ENCODE measurements around the gene P2RX6. TPM values are rescaled to one million over a fixed set of nuclear protein-coding genes. Genes with fewer than 3 reads are reported as not detected.
A peak's percentile ranks its signal among the peaks of the same experiment; 100 is the strongest.

Gene P2RX6
- total and polyA plus RNA-seq, 9 of the 15 experiments (the other 6 are each of a cell fraction or from before 2014, with no cell fraction given): 0.01 to 3.9 (median 1.5) TPM; not detected in 1

GRCh38 chr22:21032868-21033688 is 18.1 kb downstream of the P2RX6 start (continued):
- TF ChIP-seq, protein P1, sequence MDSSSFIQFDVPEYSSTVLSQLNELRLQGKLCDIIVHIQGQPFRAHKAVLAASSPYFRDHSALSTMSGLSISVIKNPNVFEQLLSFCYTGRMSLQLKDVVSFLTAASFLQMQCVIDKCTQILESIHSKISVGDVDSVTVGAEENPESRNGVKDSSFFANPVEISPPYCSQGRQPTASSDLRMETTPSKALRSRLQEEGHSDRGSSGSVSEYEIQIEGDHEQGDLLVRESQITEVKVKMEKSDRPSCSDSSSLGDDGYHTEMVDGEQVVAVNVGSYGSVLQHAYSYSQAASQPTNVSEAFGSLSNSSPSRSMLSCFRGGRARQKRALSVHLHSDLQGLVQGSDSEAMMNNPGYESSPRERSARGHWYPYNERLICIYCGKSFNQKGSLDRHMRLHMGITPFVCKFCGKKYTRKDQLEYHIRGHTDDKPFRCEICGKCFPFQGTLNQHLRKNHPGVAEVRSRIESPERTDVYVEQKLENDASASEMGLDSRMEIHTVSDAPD (CRISPR knock-in tag; IDR thresholded peaks at IDR 0.05): no peak
- TF ChIP-seq ZNF584 (CRISPR knock-in tag; IDR thresholded peaks at IDR 0.05; ENCODE audit: low read depth) (no peak), POU5F1 (IDR thresholded peaks at IDR 0.05; ENCODE audit: borderline replicate concordance, low read depth, low read length, partially characterized antibody) (no peak), HDAC2 (IDR thresholded peaks at IDR 0.05) (no peak), U2AF2 (optimal IDR thresholded peaks at IDR 0.05; ENCODE audit: low read depth, low read length) (no peak), ZC3H4 (CRISPR knock-in tag; IDR thresholded peaks at IDR 0.05; ENCODE audit: borderline replicate concordance) (peak; percentile 43; the same call in 1 of the 2 replicates), PHB (CRISPR knock-in tag; IDR thresholded peaks at IDR 0.05) (peak; percentile 12; the same call in 1 of the 2 replicates), MYC (IDR thresholded peaks at IDR 0.05; ENCODE audit: low read depth, low read length) (no peak), MYC (CRISPR knock-in tag; IDR thresholded peaks at IDR 0.05; ENCODE audit: borderline replicate concordance, low read depth) (peak; percentile 41; the same call in 1 of the 2 replicates), ZNF12 (CRISPR knock-in tag; IDR thresholded peaks at IDR 0.05) (0 out of 2 replicates have a peak, but pooled peaks have one; percentile 35), HDGF (IDR thresholded peaks at IDR 0.05) (no peak), POLR2B (IDR thresholded peaks at IDR 0.05; ENCODE audit: low read depth, partially characterized antibody) (no peak), THAP12 (CRISPR knock-in tag; IDR thresholded peaks at IDR 0.05) (peak; percentile 54; the same call in 1 of the 2 replicates), FOXA3 (CRISPR knock-in tag; conservative IDR thresholded peaks at IDR 0.05 in 1 of 2, IDR thresholded peaks at IDR 0.05 in 1 of 2) (peak in 1 of 2 experiments; percentile 4; a peak in 1 of 4 replicates), PBX2 (CRISPR knock-in tag; IDR thresholded peaks at IDR 0.05; ENCODE audit: low read depth) (0 out of 2 replicates have a peak, but pooled peaks have one; percentile 2), PBX2 (tag; conservative IDR thresholded peaks at IDR 0.05; ENCODE audit: low read depth) (no peak), GTF2E2 (tag; IDR thresholded peaks at IDR 0.05) (no peak), BHLHE40 (IDR thresholded peaks at IDR 0.05; ENCODE audit: low read length) (no peak)
- TF ChIP-seq, protein P2, sequence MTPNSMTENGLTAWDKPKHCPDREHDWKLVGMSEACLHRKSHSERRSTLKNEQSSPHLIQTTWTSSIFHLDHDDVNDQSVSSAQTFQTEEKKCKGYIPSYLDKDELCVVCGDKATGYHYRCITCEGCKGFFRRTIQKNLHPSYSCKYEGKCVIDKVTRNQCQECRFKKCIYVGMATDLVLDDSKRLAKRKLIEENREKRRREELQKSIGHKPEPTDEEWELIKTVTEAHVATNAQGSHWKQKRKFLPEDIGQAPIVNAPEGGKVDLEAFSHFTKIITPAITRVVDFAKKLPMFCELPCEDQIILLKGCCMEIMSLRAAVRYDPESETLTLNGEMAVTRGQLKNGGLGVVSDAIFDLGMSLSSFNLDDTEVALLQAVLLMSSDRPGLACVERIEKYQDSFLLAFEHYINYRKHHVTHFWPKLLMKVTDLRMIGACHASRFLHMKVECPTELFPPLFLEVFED (CRISPR knock-in tag; conservative IDR thresholded peaks at IDR 0.05): no peak

Measured in K562 (cell line).